NCI-H2107 (cell line): Measurements from ENCODE around the gene EAF2.
A peak's percentile ranks its signal among the peaks of the same experiment; 100 is the strongest.
"Not testable (repeated sequence)": the region's sequence is repeated elsewhere in the genome, so short reads cannot be mapped to it uniquely, and the experiment has no call there.

Experiments used
- DNase-seq: peaks from one replicate; lab custom pipeline; 2025; lab: John Stamatoyannopoulos, UW

Gene EAF2

DNA sequence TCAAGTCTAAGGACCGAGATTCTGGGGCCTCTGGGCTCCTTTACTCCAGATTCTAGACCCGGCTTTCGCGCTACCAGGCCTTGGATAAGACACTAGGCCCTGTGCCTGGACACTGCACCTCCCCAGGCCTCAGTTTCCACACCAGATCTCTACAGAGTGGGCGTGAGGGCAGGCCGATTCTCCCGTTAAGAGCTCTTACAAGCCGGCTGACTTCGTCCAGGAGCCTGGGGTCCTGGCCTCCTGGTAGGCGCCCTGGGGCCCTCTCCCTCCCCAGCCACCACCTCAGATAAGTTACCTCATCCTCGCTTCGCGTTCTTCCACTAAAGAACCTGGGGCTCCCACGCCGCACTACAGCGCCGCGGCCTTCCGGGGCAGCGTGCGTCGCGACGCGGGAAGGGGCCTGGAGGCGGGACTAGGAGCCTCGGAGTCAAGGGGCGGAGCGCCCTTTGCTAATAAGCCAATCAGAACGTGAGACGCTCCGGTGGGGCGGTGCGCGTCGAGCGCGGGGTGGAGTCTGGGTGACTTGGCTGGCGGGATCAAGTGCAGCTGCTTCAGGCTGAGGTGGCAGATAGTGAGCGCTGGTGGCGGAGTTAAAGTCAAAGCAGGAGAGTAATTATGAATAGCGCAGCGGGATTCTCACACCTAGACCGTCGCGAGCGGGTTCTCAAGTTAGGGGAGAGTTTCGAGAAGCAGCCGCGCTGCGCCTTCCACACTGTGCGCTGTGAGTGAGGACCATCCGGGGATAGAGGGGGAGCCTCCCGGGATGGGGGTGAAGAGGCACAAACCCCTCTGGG lies at the start of gene EAF2, which contains the start of gene IQCB1:
Gene EAF2, plus strand, starts transcription at position 539 of the 794 bp plus-strand sequence. Its CDS starts 77 bp downstream, at position 616.
Gene IQCB1, minus strand, starts transcription at position 390 of the 794 bp plus-strand sequence. CDS start 6,100 bp downstream, outside the sequence.
- peak; percentile 99 for DNase-seq

DNA sequence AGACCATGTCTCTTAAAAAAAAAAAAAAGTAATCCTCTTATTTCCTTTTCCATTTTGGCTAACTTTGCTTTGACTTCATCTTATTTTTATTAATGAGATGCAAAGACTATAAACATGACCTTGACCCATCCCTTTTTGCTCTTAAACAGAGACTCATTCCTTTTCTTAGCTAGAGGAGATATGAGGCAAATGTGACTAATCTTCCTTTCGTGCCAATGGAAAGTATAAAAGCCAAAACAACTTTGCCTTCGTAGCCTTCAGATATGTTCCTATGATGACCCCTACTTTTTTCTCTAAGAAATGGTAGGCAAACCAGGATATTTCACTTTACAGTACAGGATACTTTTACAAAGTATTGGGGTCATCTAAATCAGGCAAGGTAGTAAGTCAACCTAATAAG lies 48.5 kb upstream of the EAF2 start:
- DNase-seq = no peak

DNA sequence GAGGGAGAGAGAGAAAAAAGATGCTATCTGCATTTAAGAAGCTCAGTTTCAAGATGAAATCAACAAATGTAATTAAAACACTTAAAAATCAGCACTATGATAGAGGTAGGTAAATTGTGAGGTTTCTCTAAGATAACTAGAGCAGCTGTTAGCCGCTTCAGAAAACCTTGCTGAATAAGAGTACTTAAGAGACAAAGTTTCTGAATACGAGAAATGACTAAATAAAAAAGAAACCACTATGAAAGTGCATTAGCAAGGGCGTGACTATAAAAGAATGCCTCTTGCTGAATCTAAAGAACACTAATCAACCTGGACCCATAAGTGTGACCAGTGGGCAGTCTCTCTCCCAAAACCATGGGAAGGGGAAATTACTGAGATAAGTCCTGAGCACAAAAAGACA lies 41.9 kb upstream of the EAF2 start:
- DNase-seq = no peak

DNA sequence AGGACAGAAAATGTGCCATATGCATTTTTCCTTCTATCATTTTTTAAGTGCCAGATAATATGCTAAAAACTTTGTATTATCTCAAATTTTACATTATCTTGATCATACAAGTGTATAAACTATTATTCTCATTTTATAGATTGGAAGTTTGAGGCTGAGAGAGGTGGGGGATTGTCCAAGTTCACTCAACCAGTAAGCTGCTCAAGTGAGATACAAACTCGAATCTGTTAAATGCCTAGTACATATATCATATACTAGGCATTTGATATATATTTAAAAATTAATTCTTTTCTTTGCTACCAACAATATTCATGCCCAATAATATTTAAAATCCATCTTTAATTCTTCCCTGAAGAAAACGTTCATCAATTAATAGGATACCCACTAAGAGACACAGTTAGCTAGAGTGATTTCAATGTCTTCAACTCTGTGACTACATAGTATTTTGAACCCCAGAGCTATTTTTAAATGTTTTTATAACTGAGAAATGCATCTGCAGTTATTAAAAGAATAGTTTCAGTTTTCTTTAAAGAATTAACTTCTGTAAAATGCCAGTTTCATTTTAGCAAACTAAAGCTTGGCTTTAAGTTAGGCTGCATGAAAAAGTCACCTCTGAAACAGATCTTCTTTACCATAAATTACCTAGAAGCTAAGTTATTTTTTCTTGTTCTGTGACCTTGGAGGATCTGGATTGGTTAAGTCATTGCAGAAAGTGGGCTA lies 40.6 kb upstream of the EAF2 start:
- DNase-seq = no peak

DNA sequence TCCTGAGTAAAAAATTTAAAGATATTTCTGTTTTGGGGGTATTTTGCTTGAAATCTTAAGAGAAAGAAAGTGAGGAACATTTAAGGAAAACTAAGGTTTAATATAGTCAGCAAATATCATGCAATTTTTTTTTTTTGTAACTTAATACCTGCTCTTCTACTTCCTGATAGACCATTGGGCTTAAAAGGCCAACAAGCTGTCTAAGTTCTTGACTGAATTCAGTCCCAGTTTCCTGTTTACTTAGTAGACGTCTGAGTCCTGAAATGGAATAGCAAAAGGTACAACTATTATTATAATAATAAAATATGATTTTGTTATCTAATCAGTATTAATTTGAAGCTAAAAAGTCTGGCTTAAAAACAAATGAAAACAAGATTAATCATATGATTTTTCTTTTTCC lies 38.0 kb upstream of the EAF2 start:
- DNase-seq = no peak

DNA sequence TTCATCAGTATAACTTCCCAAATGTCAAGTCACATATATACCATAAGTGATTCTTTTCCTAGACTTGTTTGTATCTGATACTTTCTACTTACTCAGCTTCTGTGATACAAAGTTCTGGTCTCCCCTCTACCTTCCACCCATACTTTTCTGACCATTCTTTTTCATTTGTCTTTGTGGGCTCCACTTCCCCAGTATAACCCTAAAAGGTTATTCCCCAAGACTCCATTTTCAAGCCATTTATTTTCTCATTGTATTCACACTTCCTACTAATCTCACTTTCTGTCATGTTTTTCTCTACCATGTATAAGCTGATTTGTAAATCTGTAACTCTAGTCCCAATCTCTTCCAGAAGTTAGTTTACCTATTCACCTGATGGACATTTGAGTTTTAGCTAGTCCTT lies 34.1 kb upstream of the EAF2 start:
- DNase-seq = no peak

DNA sequence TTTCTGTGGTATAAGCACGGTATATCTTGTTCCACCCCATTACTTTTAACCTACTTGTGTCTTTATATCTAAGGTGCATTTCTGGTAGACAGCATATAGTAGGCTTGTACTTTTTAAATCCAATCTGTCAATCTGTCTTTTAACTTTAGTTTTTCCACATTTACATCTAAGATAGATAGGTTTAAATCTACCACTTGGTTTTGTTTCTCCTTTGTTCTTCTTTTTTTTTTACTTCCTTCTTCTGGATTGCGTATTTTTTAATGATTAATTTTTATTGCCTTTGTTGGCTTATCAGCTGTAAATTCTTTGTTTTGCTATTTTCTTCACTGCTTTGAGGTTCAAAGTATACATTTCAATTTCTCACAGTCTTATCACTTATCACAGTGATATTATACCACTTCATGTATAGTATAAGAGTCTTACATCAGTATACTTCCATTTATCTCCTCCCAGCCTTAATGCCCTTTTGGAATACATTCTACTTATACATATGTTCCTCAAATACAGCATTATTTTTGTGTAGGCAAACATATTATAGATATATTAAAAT lies 31.2 kb upstream of the EAF2 start:
- no peak for DNase-seq

DNA sequence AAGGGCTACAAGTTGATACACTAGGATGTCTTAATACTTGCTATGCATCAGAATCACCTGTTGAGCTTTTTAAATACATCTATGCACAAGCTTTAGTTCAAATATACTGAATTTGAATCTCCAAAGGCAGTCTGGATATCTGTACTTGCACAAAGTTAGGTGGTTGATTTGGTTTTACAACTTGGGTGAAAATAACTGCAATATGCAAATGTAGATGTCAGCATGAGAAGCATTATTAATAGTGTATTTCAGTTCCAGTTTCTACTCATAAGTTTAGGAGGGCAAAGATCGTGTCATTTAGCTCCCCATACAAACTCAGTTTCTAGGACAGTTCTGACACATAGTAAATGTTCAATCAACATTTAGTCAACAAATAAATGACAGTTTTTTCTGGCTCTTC lies 25.8 kb upstream of the EAF2 start:
- no peak for DNase-seq

DNA sequence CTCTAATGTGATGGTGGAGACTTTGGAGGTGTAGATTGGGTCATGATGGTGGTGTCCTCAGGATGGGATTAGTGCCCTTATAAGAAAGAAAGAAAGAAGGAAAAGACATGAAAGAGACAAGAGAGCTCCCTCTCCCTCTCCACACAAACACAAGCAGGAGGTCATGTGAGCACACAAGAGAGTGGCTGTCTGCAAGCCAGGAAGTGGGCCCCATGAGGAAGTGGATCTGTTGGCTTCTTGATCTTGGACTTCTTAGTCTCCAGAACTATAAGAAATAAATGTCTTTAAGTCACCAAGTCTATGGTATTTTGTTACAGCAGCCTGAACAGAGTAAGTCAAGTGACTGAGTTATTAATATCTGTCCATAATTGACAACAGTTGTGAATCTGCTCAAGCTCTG lies 17.3 kb upstream of the EAF2 start:
- no peak for DNase-seq

DNA sequence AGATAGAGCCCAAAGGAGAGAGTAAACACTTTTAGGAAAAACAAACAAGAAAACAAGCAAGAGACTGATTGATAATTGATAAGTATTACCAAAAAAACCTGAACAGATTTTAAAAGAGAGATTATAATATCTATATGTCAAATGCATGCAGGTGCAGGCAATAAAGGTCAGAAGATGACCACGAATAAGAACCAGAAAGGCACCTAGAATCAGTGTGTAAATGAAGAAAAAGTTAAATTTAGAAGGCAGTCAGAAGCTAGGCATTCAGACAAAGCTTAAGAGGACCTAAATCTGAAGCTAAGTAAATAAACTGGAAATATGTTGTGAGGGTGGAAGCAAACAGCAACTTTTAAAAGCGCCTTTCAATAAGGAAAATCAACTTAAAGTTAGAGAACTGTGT lies 16.4 kb upstream of the EAF2 start:
- DNase-seq = no peak

DNA sequence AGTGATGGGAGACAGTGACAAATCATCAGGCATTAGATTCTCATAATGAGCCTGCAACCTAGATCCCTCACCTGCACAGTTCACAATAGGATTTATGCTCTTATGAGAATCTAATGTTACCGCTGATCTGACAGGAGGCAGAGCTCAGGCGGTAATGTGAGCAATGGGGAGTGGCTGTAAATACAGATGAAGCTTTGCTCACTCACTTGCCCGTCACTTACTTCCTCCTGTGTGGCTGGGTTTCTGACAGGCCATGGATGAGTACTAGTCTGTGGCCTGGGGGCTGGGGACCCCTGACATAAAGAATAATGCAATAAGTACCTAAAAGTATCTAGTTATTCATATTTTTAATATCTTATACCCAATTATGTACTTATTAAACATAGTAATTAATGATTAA lies 15.8 kb upstream of the EAF2 start:
- DNase-seq = no peak

DNA sequence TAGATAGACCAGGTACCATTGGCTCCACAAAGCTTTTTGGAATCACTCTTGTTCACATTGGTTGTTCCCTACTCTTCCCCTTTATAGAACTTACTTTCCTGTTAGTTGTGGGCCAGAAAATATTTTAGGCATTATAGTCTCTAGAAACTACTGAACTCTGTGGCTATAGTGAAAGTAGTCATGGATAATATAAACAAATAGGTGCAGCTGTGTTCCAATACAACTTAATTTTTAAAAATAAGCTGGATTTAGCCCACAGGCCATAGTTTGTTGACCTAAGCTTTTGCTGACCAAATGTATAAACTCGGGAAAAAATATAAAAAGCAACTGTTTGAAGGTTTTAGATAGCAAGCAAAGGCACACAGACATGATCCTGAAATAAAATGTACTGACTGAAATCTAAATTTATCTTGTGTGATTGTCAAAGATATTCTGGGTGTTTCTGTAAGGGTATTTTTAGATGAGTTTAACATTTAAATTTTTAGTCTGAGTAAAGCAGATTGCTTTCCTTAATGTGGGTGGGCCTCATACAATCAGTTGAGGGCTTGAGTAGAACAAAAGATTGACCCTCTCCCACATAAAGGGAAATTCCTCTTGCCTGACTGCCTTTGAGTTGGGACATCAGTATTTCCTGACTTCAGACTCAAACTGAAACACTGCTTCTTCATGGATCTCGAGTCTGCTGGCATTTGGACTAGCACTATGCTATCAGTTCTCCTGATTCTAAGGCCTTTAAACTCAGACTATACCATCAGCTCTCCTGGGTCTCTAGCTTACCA lies 13.4 kb upstream of the EAF2 start:
- DNase-seq = no peak

DNA sequence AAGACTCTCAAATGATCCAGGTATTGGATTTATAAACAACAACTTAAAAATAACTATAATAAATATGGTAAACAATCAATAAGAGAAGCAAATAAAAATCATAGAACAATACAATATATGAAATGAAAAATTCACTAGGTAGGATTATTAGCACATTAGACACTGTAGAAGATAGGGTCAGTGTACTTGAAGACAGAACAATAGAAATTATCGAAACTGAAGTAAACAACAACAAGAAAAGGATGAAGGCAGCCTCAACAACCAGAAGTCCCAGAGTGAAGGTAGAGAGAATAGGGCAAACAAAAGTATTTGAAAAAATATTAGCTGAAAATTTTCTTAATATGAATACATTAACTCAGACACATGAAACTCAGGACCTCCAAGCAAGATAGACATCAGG lies 12.0 kb upstream of the EAF2 start:
- DNase-seq = no peak

DNA sequence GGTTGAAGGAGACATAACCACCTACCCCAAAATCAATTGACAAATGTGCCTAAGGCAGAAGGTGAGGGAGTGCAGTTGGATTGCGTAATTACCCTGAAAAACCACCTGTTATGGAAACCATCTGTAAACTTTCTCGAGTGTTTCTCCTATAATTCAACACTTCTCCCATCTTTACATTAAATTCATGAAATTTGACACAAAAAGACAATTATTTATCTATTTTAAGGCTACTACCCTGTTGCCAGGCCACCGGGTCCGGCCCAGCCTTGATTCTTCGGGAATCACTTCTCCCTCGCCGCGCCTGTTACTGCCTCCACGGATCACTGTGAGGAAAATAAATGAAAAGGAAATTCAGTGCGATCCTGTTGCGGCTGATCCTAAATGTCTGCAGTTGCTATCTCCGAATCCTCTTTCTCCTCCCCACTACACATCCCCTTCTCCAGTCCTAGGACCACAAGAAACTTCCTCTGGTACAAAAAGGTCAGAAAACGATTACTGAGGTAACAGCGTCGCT lies 795 bp upstream of the EAF2 start:
- DNase-seq = no peak

DNA sequence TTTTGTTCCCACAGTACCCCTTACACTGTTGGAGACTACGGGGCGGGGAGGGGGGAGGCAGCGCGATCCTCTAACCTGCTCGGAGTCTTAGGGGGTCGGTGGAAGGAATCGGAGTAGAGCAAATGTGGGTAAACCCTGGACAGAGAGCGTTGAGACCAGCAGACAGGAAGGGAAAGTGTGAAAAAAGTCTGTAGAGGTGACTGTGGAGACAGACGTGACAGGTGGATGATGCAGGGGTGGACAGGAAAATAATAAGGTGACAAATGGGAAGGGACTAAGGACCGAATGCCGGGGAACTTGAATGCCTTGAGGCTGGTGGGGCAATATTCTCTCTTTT lies 424 bp downstream of the EAF2 start:
- DNase-seq = no peak

DNA sequence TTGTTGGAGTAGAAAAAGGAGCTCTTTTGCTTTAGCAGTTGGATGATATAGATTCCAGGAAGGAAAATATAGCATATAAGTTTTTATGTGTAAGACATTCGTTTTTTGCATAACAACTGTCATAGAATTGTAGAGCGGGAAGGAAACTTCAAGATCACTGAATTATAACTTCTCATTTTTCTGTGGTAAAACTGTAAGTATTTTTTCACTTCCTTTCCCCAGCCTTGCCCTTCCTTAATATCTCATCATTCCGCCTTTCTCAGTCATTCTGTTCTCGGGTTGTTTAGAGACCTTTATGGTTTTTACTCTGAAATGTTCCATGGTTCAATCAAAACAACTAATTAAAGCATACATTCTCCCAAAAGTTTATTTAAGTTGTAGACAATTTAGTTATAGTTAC lies 1.1 kb downstream of the EAF2 start:
- DNase-seq = no peak

DNA sequence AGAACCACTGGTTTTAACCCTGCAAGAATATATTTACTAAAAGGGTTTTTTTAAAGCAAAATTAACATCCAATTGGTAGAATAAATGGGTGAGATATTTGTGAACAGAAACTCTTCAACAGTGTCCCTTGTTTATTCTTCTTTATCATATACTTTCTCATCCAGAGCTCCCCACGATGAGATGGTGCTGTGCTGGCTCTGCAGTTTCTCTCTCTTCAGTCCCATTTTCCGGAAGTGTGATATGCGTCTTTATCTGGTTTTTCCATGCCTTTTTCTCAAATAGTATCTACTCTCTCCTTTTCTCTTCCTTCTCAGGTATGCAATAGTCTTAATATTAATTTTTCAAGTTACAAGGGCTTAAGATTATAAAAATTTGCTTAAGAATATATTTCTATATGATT lies 1.5 kb downstream of the EAF2 start:
- DNase-seq = no peak

DNA sequence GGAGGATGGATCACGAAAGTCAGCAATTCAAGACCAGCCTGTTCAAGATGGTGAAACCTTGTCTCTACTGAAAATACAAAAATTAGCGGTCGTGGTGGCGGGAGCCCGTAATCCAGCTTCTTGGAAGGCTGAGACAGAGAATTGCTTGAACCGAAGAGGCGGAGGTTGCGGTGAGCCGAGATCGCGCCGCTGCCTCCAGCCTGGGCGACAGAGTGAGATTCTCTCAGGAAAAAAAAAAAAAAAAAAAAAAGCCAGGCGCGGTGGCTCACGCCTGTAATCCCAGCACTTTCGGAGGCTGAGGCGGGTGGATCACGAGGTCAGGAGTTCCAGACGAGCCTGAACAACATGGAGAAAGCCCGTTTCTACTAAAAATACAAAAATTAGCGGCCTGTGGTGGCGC lies 5.0 kb downstream of the EAF2 start:
- DNase-seq = no peak

DNA sequence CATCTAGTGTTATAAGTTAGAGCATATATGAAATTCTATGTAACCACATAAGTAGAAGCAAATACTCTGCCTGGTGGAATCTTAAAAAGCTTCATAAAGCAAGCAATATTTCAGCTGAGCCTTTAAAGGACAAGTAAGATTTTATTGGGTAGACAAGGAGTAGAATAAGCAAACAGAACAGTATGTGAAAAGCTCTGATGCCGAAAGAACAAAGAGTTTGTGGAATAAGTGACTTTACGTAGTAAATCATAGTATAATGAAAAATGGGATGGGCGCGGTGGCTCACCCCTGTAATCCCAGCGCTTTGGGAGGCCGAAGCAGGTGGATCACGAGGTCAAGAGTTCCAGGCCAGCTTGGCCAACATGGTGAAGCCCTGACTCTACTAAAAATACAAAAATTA lies 9.9 kb downstream of the EAF2 start:
- no peak for DNase-seq

DNA sequence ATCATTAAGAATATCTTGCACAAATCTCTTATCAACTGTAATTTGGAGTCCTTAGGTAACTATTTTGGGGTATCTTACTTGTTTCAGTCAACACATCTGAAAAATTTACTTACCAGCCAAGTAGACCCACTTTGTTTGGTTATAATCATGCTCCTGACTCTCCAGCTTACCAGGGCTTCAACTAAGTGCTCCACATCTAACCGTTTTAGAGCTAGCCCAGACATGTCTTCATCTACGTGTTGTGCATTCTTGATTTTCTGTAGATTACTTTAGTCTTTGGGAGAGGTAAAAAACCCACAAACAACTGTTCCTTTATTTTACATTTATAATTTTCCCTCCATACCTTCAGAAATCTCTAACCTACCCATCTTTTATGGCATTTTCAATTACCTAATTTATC lies 17.2 kb downstream of the EAF2 start:
- DNase-seq = no peak

DNA sequence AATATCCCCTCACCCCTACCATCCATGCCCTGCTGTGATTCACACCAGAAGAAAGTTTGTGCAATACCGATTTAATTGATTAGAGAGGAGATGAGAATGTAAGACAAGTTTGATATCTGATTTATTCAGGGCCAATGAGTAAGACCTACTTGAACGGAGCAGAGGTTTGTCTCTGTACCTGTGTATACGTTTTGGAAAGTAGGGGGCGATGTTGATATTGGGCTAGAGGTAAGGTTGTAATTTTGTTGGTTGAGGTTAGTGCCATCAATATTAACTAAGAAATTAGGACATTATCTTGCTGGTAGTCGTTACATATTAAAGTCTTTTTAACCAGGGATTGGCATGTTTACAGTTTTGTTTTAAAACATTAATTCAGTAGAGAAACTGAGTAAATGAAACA lies 20.5 kb downstream of the EAF2 start:
- DNase-seq = no peak

DNA sequence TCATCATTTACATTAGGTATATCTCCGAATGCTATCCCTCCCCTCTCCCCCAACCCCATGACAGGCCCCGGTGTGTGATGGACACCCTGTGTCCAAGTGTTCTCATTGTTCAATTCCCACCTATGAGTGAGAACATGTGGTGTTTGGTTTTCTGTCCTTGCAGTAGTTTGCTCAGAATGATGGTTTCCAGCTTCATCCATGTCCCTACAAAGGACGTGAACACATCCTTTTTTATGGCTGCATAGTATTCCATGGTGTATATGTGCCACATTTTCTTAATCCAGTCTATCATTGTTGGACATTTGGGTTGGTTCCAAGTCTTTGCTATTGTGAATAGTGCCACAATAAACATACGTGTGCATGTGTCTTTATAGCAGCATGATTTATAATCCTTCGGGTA lies 22.8 kb downstream of the EAF2 start:
- DNase-seq = not testable (repeated sequence)
